K562 (cell line): ENCODE measurements around the gene DHCR7. TPM values are rescaled to one million over a fixed set of nuclear protein-coding genes. Genes with fewer than 3 reads are reported as not detected.

Experiments
- CAMTA2 ChIP-seq: fragments of 250-450 bp; sonication (Bioruptor Pico); conservative IDR thresholded peaks from 2 replicates; pipeline ENCODE4 v1.5.1; 2022
- CBX2 ChIP-seq: fragments of 200-600 bp; sonication (generic); IDR thresholded peaks from one replicate; pipeline ENCODE4 v1.6.1; 2012; ENCODE audit warnings: mild to moderate bottlenecking, low read length, inconsistent platforms; ENCODE audit not compliant: insufficient read depth, poor library complexity, severe bottlenecking
- CCAR2 ChIP-seq: fragments of 200-400 bp; formaldehyde crosslinking; IDR thresholded peaks from 2 replicates; pipeline ENCODE4 v1.6.1; 2017; ENCODE audit warnings: mild to moderate bottlenecking, low read depth, low read length
- CHD2 ChIP-seq: IDR thresholded peaks from 2 replicates; pipeline ENCODE4 v1.6.1; 2011; ENCODE audit warnings: low read depth, low read length
- E2F6 ChIP-seq, 2 experiments: IDR thresholded peaks; 2 replicates each; pipeline ENCODE4 v1.6.1; 2011; ENCODE audit warnings: borderline replicate concordance in 1 of 2, control low read depth in 1 of 2, low read depth in 1 of 2, low read length in 1 of 2, mild to moderate bottlenecking in 1 of 2, mixed read lengths in 1 of 2, moderate library complexity in 1 of 2; ENCODE audit not compliant: insufficient read depth in 1 of 2, insufficient read length in 1 of 2, poor library complexity in 1 of 2, severe bottlenecking in 1 of 2; ENCODE audit errors: extremely low read depth in 1 of 2
- GMEB1 ChIP-seq: fragments of 250-450 bp; sonication (Bioruptor Pico); IDR thresholded peaks from 2 replicates; pipeline ENCODE4 v1.4.0; 2020; ENCODE audit warnings: mild to moderate bottlenecking
- HNRNPL ChIP-seq: fragments of 200-400 bp; formaldehyde crosslinking; IDR thresholded peaks from 2 replicates; pipeline ENCODE4 v1.6.1; 2017; ENCODE audit warnings: low read depth, mild to moderate bottlenecking, low read length
- LARP7 ChIP-seq: fragments of 450-650 bp; IDR thresholded peaks from 2 replicates; pipeline ENCODE4 v1.6.1; 2016
- MAX ChIP-seq: sonication (generic); formaldehyde crosslinking; IDR thresholded peaks from 2 replicates; pipeline ENCODE4 v1.9.0; 2022; ENCODE audit warnings: mild to moderate bottlenecking, missing genetic modification reagents
- MEF2D ChIP-seq: conservative IDR thresholded peaks from 2 replicates; pipeline ENCODE4 v1.6.1; 2016; ENCODE audit warnings: low read depth, missing genetic modification characterization, missing compliant biosample characterization
- RBM15 ChIP-seq: fragments of 200-400 bp; formaldehyde crosslinking; IDR thresholded peaks from 2 replicates; pipeline ENCODE4 v1.6.1; 2018; ENCODE audit warnings: mild to moderate bottlenecking, low read length, moderate library complexity; ENCODE audit not compliant: insufficient read depth
- RBM17 ChIP-seq: fragments of 200-400 bp; formaldehyde crosslinking; IDR thresholded peaks from 2 replicates; pipeline ENCODE4 v1.6.1; 2017; ENCODE audit warnings: low read depth, mild to moderate bottlenecking, low read length, borderline replicate concordance
- RHOXF2B ChIP-seq: fragments of 250-450 bp; sonication (Bioruptor Pico); conservative IDR thresholded peaks from 2 replicates; pipeline ENCODE4 v1.5.1; 2021
- SMARCA4 ChIP-seq: fragments of 450-650 bp; IDR thresholded peaks from 2 replicates; pipeline ENCODE4 v1.6.1; 2016
- TAF1 ChIP-seq: IDR thresholded peaks from 2 replicates; pipeline ENCODE4 v1.6.1; 2011; ENCODE audit warnings: mild to moderate bottlenecking, low read length, moderate library complexity; ENCODE audit not compliant: insufficient read depth, control insufficient read depth, severe bottlenecking; ENCODE audit errors: extremely low read depth
- TFE3 ChIP-seq: fragments of 450-650 bp; formaldehyde crosslinking; IDR thresholded peaks from 2 replicates; pipeline ENCODE4 v1.4.0; 2020; ENCODE audit warnings: mild to moderate bottlenecking, mixed read lengths
- ZNF830 ChIP-seq: fragments of 250-450 bp; sonication (Bioruptor Pico); IDR thresholded peaks from 2 replicates; pipeline ENCODE4 v1.5.0; 2021; ENCODE audit warnings: mild to moderate bottlenecking
- polyA plus RNA-seq, 8 experiments: library from polyadenylated mRNA; depleted of rRNA in 4 of 8; stranded (reverse) in 5 of 8; unstranded in 3 of 8; fragments of >200 nt; fragmentation: Nextera tagmentation in 2 of 8; fragmentation: Illumina TruSeq in 1 of 8; extraction: Ambion mirVana in 2 of 8; extraction: Trizol in 1 of 8; gene quantifications; 2 replicates each; pipeline versions ENCODE4 v1.2.1 to v1.2.3, GENCODE V29; 2011 to 2014; ENCODE audit warnings: inconsistent platforms in 1 of 8, missing spikeins in 1 of 8
- total RNA-seq, 7 experiments: library from RNA; depleted of rRNA in 6 of 7; stranded (reverse); fragments of >200 nt in 6 of 7; fragmentation: Illumina TruSeq in 2 of 7; extraction: Trizol in 2 of 7; gene quantifications; 2 replicates each; pipeline versions ENCODE4 v1.2.1 to v1.2.3, GENCODE V29; 2011 to 2021; ENCODE audit warnings: low replicate concordance in 1 of 7
- TF ChIP-seq, protein P1 (sequence below): fragments of 250-450 bp; sonication (Bioruptor Pico); IDR thresholded peaks from 2 replicates; pipeline ENCODE4 v1.8.0; 2021; ENCODE audit warnings: moderate library complexity, mild to moderate bottlenecking, inconsistent platforms
- TF ChIP-seq, protein P2 (sequence below): fragments of 450-650 bp; formaldehyde crosslinking; IDR thresholded peaks from 2 replicates; pipeline ENCODE4 v1.4.0; 2022; ENCODE audit warnings: missing genetic modification characterization
- TF ChIP-seq, protein P3 (sequence below): fragments of 250-450 bp; sonication (Bioruptor Pico); IDR thresholded peaks from 2 replicates; pipeline ENCODE4 v1.4.0; 2020

DHCR7 gene
- total and polyA plus RNA-seq, 9 of the 15 experiments (the other 6 are each of a cell fraction or from before 2014, with no cell fraction given) = 8.4 to 192 (median 82.4) TPM

- no peak for TF ChIP-seq RBM17
- TF ChIP-seq TFE3 = no peak
- peak; percentile 96 for TF ChIP-seq MAX (CRISPR knock-in tag)
- TF ChIP-seq, protein P1, sequence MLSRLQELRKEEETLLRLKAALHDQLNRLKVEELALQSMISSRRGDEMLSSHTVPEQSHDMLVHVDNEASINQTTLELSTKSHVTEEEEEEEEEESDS (CRISPR knock-in tag) = no peak
- no peak for TF ChIP-seq CCAR2
- no peak for TF ChIP-seq MEF2D (tag)
- no peak for TF ChIP-seq SMARCA4
- TF ChIP-seq GMEB1 = no peak
- TF ChIP-seq ZNF830 (CRISPR knock-in tag) = no peak
- TF ChIP-seq CHD2 = peak; percentile 80
- no peak for TF ChIP-seq CBX2
- TF ChIP-seq E2F6 (IDR thresholded peaks at IDR 0.05; ENCODE audit: borderline replicate concordance in 1 of 2, extremely low read depth in 1 of 2, insufficient read depth in 1 of 2, insufficient read length in 1 of 2, low read depth in 1 of 2, low read length in 1 of 2, poor library complexity in 1 of 2, severe bottlenecking in 1 of 2) = peak in 1 of 2 experiments; percentile 55
- TF ChIP-seq HNRNPL = peak; percentile 79; the same call in 1 of the 2 replicates
- TF ChIP-seq, protein P2, sequence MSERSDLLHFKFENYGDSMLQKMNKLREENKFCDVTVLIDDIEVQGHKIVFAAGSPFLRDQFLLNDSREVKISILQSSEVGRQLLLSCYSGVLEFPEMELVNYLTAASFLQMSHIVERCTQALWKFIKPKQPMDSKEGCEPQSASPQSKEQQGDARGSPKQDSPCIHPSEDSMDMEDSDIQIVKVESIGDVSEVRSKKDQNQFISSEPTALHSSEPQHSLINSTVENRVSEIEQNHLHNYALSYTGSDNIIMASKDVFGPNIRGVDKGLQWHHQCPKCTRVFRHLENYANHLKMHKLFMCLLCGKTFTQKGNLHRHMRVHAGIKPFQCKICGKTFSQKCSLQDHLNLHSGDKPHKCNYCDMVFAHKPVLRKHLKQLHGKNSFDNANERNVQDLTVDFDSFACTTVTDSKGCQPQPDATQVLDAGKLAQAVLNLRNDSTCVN (CRISPR knock-in tag) = no peak
- no peak for TF ChIP-seq RBM15
- no peak for TF ChIP-seq LARP7
- TF ChIP-seq, protein P3, sequence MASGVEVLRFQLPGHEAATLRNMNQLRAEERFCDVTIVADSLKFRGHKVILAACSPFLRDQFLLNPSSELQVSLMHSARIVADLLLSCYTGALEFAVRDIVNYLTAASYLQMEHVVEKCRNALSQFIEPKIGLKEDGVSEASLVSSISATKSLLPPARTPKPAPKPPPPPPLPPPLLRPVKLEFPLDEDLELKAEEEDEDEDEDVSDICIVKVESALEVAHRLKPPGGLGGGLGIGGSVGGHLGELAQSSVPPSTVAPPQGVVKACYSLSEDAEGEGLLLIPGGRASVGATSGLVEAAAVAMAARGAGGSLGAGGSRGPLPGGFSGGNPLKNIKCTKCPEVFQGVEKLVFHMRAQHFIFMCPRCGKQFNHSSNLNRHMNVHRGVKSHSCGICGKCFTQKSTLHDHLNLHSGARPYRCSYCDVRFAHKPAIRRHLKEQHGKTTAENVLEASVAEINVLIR = peak; percentile 79
- peak; percentile 34 for TF ChIP-seq TAF1
- no peak for TF ChIP-seq RHOXF2B (CRISPR knock-in tag)
- TF ChIP-seq CAMTA2 (CRISPR knock-in tag) = no peak
These were observed at the start of gene DHCR7 (continued) for GRCh38 chr11:71448257-71449171.
